HG03108 (cell line): Measurements from ENCODE around the gene ITPKB.

Experiments used
- ATAC-seq: cut with Tn5 transposase; IDR thresholded peaks from one replicate; pipeline ENCODE4 v1.9.1; 2021; ENCODE audit warnings: moderate library complexity; ENCODE audit not compliant: unreplicated experiment

The ITPKB gene

GRCh38 chr1:226668173-226668560 lies 70.9 kb downstream of the ITPKB start:
- no peak for ATAC-seq

- no peak for ATAC-seq
Observed at GRCh38 chr1:226666692-226667091, 72.4 kb downstream of the ITPKB start.

GRCh38 chr1:226666164-226666506 lies 72.9 kb downstream of the ITPKB start:
- no peak for ATAC-seq

- no peak for ATAC-seq
Observed at GRCh38 chr1:226665505-226666163, 73.4 kb downstream of the ITPKB start.

GRCh38 chr1:226664413-226665101 lies 74.5 kb downstream of the ITPKB start:
- ATAC-seq = no peak

GRCh38 chr1:226663327-226663704 lies 75.8 kb downstream of the ITPKB start:
- ATAC-seq = no peak

- peak; percentile 90 for ATAC-seq
Observed at GRCh38 chr1:226662642-226663326, 76.3 kb downstream of the ITPKB start.

- no peak for ATAC-seq
Observed at GRCh38 chr1:226661965-226662364, 77.1 kb downstream of the ITPKB start.

GRCh38 chr1:226661271-226661670 lies 77.8 kb downstream of the ITPKB start:
- no peak for ATAC-seq

GRCh38 chr1:226660410-226661182 lies 78.5 kb downstream of the ITPKB start:
- no peak for ATAC-seq

- no peak for ATAC-seq
Observed at GRCh38 chr1:226659641-226660040, 79.4 kb downstream of the ITPKB start.

GRCh38 chr1:226659136-226659535 lies 79.9 kb downstream of the ITPKB start:
- ATAC-seq = no peak

GRCh38 chr1:226658546-226659125 lies 80.4 kb downstream of the ITPKB start:
- no peak for ATAC-seq

- ATAC-seq = no peak
Observed at GRCh38 chr1:226657895-226658545, 81.1 kb downstream of the ITPKB start.

GRCh38 chr1:226656601-226657277 lies 82.3 kb downstream of the ITPKB start:
- no peak for ATAC-seq

GRCh38 chr1:226656201-226656600 lies 82.9 kb downstream of the ITPKB start:
- ATAC-seq = no peak

GRCh38 chr1:226655251-226656163 lies 83.6 kb downstream of the ITPKB start:
- no peak for ATAC-seq

- no peak for ATAC-seq
Observed at GRCh38 chr1:226654668-226655055, 84.4 kb downstream of the ITPKB start.

- ATAC-seq = no peak
Observed at GRCh38 chr1:226654046-226654667, 84.9 kb downstream of the ITPKB start.
